Measurements from ENCODE around the gene PDZD2. TPM values are rescaled to one million over a fixed set of nuclear protein-coding genes. Genes with fewer than 3 reads are reported as not detected.
"Not testable (repeated sequence)": the region's sequence is repeated elsewhere in the genome, so short reads cannot be mapped to it uniquely, and the experiment has no call there.

The PDZD2 gene
- total RNA-seq, 1 experiment from 2014 or later: 0.37 TPM

DNA sequence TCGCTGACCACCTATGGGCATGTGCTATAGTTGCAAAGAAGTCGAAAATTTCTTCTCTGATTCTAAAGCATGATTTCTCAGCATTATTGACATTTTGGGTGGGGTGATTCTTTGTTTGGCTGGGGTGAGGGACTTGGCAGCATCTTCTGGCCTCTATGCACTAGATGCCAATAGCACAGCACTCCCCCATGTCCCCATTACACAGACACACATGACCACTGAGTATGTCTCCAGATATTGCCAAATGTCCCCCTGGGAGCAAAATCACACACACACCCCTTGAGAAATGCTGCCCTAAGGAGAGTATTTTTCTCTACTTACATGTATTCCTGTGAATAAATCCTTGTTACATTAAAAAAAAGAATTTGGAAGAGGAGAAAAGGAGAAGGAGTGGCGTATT, 89.1 kb downstream of the PDZD2 start:
- Histone ChIP-seq H3K4me3 (replicated peaks in 1 of 2; ENCODE audit: low read depth in 1 of 2, low read length in 2 of 2) (no peak overlapping the region), H3K36me3 (ENCODE audit: control insufficient read depth in 1 of 2, insufficient read depth in 2 of 2, low read length in 2 of 2) (no peaks in the 10 kb centered on the region), H3K27me3 (ENCODE audit: insufficient read depth, low read length) (no peaks in the 10 kb centered on the region), H3K9me2 (ENCODE audit: insufficient read depth) (no peaks in the 10 kb centered on the region), H3K4me1 (ENCODE audit: control insufficient read depth in 1 of 2, insufficient read depth in 2 of 2, low read length in 2 of 2) (no peaks in the 10 kb centered on the region), H3K79me2 (ENCODE audit: insufficient read depth, low read length) (no peaks in the 10 kb centered on the region), H3K4me2 (ENCODE audit: low read length) (no peak overlapping the region), H4K20me1 (ENCODE audit: insufficient read depth) (no peaks in the 10 kb centered on the region), H3K9ac (ENCODE audit: low read length) (no peak overlapping the region), H3K9me3 (ENCODE audit: control insufficient read depth in 1 of 2, insufficient read depth in 1 of 2, low read depth in 1 of 2, low read length in 2 of 2) (no peaks in the 10 kb centered on the region), H2AFZ (ENCODE audit: low read depth, low read length, poor library complexity, severe bottlenecking) (no peak overlapping the region), H3K27ac (ENCODE audit: low read depth, low read length) (no peak overlapping the region)
- DNase-seq (ENCODE audit: low read depth, low spot score): no peak
- BruUV-seq (replicated peaks): no TSS peak
- POLR2A ChIA-PET: no interaction called here
- TF ChIP-seq POLR2A (IDR thresholded peaks at IDR 0.05; ENCODE audit: borderline replicate concordance, extremely low read depth, insufficient read depth, insufficient read length) (no peak), POLR2AphosphoS5 (IDR thresholded peaks at IDR 0.05; ENCODE audit: low read depth, low read length) (no peak), CBX3 (IDR thresholded peaks at IDR 0.05; ENCODE audit: low read depth) (no peak), JUND (IDR thresholded peaks at IDR 0.05) (no peak)
- RAD21 ChIA-PET (ENCODE audit: low non-redundant PET in 1 of 2, low total read pairs in 2 of 2, uncharacterized antibody in 2 of 2, unreplicated experiment in 2 of 2): no interaction called here
- CTCF ChIA-PET: no interaction called here
- no peak for ATAC-seq
- intact Hi-C loops (cut with micrococcal nuclease): no loop called here

DNA sequence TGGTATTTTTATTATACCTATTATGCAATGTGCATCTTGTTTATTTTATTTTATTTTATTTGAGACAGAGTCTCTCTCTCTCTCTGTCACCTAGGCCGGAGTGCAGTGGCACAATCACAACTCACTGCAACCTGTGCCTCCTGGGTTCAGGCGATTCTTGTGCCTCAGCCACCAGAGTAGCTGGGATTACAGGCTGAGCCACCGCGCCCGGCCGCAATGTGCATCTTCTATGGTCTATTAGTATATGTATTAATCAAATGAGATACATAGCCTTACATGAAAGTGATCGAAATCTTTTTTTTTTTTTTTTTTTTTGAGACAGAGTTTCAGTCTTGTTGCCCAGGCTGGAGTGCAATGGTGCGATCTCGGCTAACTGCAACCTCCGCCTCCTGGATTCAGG, 89.9 kb downstream of the PDZD2 start:
- H3K9ac ChIP-seq (ENCODE audit: low read length); H3K9me3 ChIP-seq (ENCODE audit: control insufficient read depth in 1 of 2, insufficient read depth in 1 of 2, low read depth in 1 of 2, low read length in 2 of 2); ATAC-seq; H3K9me2 ChIP-seq (ENCODE audit: insufficient read depth); H3K4me1 ChIP-seq (ENCODE audit: control insufficient read depth in 1 of 2, insufficient read depth in 2 of 2, low read length in 2 of 2); H4K20me1 ChIP-seq (ENCODE audit: insufficient read depth); BruUV-seq (replicated peaks); H2AFZ ChIP-seq (ENCODE audit: low read depth, low read length, poor library complexity, severe bottlenecking); H3K27me3 ChIP-seq (ENCODE audit: insufficient read depth, low read length); POLR2A ChIA-PET; RAD21 ChIA-PET (ENCODE audit: low non-redundant PET in 1 of 2, low total read pairs in 2 of 2, uncharacterized antibody in 2 of 2, unreplicated experiment in 2 of 2); intact Hi-C loops (cut with micrococcal nuclease); H3K4me2 ChIP-seq (ENCODE audit: low read length); H3K79me2 ChIP-seq (ENCODE audit: insufficient read depth, low read length); H3K4me3 ChIP-seq (replicated peaks in 1 of 2; ENCODE audit: low read depth in 1 of 2, low read length in 2 of 2); CTCF ChIA-PET; H3K27ac ChIP-seq (ENCODE audit: low read depth, low read length); H3K36me3 ChIP-seq (ENCODE audit: control insufficient read depth in 1 of 2, insufficient read depth in 2 of 2, low read length in 2 of 2); DNase-seq (ENCODE audit: low read depth, low spot score): not testable (repeated sequence)

DNA sequence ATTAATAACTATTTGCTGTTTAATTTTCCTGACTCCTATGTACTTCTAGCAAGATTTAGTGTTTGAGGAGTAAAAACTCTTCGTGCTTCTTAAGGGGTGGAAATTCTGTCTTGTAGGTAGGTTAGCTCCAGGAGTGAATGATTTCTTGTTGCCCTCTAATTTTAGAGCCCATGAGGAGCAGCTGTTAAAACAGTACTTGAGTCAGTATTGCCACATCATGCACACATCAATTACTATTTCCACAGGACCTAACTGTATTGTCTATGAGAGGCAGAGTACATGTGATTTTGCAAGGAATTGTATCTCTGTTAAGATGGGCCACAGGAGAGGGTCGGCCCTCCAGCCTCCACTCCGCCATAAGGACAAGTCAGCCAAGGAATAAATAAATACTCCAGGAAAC, 91.2 kb downstream of the PDZD2 start:
- H3K36me3 ChIP-seq (ENCODE audit: control insufficient read depth in 1 of 2, insufficient read depth in 2 of 2, low read length in 2 of 2): no peaks in the 10 kb centered on the region
- no peaks in the 10 kb centered on the region for H4K20me1 ChIP-seq (ENCODE audit: insufficient read depth)
- no peaks in the 10 kb centered on the region for H3K79me2 ChIP-seq (ENCODE audit: insufficient read depth, low read length)
- RAD21 ChIA-PET (ENCODE audit: low non-redundant PET in 1 of 2, low total read pairs in 2 of 2, uncharacterized antibody in 2 of 2, unreplicated experiment in 2 of 2): no interaction called here
- BruUV-seq (replicated peaks): no TSS peak
- no peak overlapping the region for H3K27ac ChIP-seq (ENCODE audit: low read depth, low read length)
- H3K4me3 ChIP-seq (replicated peaks in 1 of 2; ENCODE audit: low read depth in 1 of 2, low read length in 2 of 2): no peak overlapping the region
- no peaks in the 10 kb centered on the region for H3K9me3 ChIP-seq (ENCODE audit: control insufficient read depth in 1 of 2, insufficient read depth in 1 of 2, low read depth in 1 of 2, low read length in 2 of 2)
- POLR2A ChIA-PET: no interaction called here
- no peaks in the 10 kb centered on the region for H3K27me3 ChIP-seq (ENCODE audit: insufficient read depth, low read length)
- no peak overlapping the region for H3K4me2 ChIP-seq (ENCODE audit: low read length)
- no peaks in the 10 kb centered on the region for H3K4me1 ChIP-seq (ENCODE audit: control insufficient read depth in 1 of 2, insufficient read depth in 2 of 2, low read length in 2 of 2)
- no peaks in the 10 kb centered on the region for H3K9me2 ChIP-seq (ENCODE audit: insufficient read depth)
- DNase-seq (ENCODE audit: low read depth, low spot score) (no peak), ATAC-seq (no peak)
- no peak overlapping the region for H3K9ac ChIP-seq (ENCODE audit: low read length)
- intact Hi-C loops (cut with micrococcal nuclease): no loop called here
- H2AFZ ChIP-seq (ENCODE audit: low read depth, low read length, poor library complexity, severe bottlenecking): no peak overlapping the region
- CTCF ChIA-PET: no interaction called here
- TF ChIP-seq ZFX (IDR thresholded peaks at IDR 0.05) (no peak), FOSL1 (IDR thresholded peaks at IDR 0.05; ENCODE audit: low read depth) (no peak), JUND (IDR thresholded peaks at IDR 0.05) (no peak), SP1 (IDR thresholded peaks at IDR 0.05; ENCODE audit: low read depth) (no peak), CBX3 (IDR thresholded peaks at IDR 0.05; ENCODE audit: low read depth) (no peak), YY1 (IDR thresholded peaks at IDR 0.05; ENCODE audit: extremely low read depth, insufficient replicate concordance, low read depth, low read length) (no peak)
- TF ChIP-seq, protein P1, sequence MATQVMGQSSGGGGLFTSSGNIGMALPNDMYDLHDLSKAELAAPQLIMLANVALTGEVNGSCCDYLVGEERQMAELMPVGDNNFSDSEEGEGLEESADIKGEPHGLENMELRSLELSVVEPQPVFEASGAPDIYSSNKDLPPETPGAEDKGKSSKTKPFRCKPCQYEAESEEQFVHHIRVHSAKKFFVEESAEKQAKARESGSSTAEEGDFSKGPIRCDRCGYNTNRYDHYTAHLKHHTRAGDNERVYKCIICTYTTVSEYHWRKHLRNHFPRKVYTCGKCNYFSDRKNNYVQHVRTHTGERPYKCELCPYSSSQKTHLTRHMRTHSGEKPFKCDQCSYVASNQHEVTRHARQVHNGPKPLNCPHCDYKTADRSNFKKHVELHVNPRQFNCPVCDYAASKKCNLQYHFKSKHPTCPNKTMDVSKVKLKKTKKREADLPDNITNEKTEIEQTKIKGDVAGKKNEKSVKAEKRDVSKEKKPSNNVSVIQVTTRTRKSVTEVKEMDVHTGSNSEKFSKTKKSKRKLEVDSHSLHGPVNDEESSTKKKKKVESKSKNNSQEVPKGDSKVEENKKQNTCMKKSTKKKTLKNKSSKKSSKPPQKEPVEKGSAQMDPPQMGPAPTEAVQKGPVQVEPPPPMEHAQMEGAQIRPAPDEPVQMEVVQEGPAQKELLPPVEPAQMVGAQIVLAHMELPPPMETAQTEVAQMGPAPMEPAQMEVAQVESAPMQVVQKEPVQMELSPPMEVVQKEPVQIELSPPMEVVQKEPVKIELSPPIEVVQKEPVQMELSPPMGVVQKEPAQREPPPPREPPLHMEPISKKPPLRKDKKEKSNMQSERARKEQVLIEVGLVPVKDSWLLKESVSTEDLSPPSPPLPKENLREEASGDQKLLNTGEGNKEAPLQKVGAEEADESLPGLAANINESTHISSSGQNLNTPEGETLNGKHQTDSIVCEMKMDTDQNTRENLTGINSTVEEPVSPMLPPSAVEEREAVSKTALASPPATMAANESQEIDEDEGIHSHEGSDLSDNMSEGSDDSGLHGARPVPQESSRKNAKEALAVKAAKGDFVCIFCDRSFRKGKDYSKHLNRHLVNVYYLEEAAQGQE (IDR thresholded peaks at IDR 0.05; ENCODE audit: low read depth): no peak
- TF ChIP-seq, protein P2, sequence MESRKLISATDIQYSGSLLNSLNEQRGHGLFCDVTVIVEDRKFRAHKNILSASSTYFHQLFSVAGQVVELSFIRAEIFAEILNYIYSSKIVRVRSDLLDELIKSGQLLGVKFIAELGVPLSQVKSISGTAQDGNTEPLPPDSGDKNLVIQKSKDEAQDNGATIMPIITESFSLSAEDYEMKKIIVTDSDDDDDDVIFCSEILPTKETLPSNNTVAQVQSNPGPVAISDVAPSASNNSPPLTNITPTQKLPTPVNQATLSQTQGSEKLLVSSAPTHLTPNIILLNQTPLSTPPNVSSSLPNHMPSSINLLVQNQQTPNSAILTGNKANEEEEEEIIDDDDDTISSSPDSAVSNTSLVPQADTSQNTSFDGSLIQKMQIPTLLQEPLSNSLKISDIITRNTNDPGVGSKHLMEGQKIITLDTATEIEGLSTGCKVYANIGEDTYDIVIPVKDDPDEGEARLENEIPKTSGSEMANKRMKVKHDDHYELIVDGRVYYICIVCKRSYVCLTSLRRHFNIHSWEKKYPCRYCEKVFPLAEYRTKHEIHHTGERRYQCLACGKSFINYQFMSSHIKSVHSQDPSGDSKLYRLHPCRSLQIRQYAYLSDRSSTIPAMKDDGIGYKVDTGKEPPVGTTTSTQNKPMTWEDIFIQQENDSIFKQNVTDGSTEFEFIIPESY (IDR thresholded peaks at IDR 0.05; ENCODE audit: extremely low read depth, insufficient replicate concordance, low read length): no peak
